ENCODE measurements around the gene SPTB.
A peak's percentile ranks its signal among the peaks of the same experiment; 100 is the strongest.

SPTB gene

GRCh38 chr14:64816221-64816783 is 63.4 kb downstream of the SPTB start:
- DNase-seq, result no peak

- peak; percentile 68 for DNase-seq
These were observed 64.5 kb downstream of the SPTB start for GRCh38 chr14:64815257-64815656.

GRCh38 chr14:64812412-64812811 is 67.3 kb downstream of the SPTB start:
- peak; percentile 87 for DNase-seq

- no peak for DNase-seq
These were observed 68.0 kb downstream of the SPTB start for GRCh38 chr14:64811676-64812075.

- no peak for DNase-seq
These were observed 71.3 kb downstream of the SPTB start for GRCh38 chr14:64808449-64808848.

GRCh38 chr14:64807551-64807950 is 72.2 kb downstream of the SPTB start:
- DNase-seq, result peak; percentile 4

GRCh38 chr14:64806862-64807495 is 72.7 kb downstream of the SPTB start:
- no peak for DNase-seq

- DNase-seq, result peak; percentile 63
These were observed 73.4 kb downstream of the SPTB start for GRCh38 chr14:64806202-64806861.

GRCh38 chr14:64805646-64806045 is 74.1 kb downstream of the SPTB start:
- peak; percentile 32 for DNase-seq

GRCh38 chr14:64804754-64805260 is 74.9 kb downstream of the SPTB start:
- no peak for DNase-seq

GRCh38 chr14:64801800-64802199 is 77.9 kb downstream of the SPTB start:
- DNase-seq, result peak; percentile 14

- DNase-seq, result no peak
These were observed 78.7 kb downstream of the SPTB start for GRCh38 chr14:64801046-64801445.

GRCh38 chr14:64800000-64800399 is 79.7 kb downstream of the SPTB start:
- DNase-seq, result no peak

- DNase-seq, result no peak
These were observed 80.2 kb downstream of the SPTB start for GRCh38 chr14:64799555-64799954.

- DNase-seq, result no peak
These were observed 83.3 kb downstream of the SPTB start for GRCh38 chr14:64796369-64796768.

GRCh38 chr14:64795921-64796320 is 83.8 kb downstream of the SPTB start:
- DNase-seq, result no peak

- no peak for DNase-seq
These were observed 84.5 kb downstream of the SPTB start for GRCh38 chr14:64795211-64795610.

GRCh38 chr14:64792871-64793560 is 86.7 kb downstream of the SPTB start:
- DNase-seq, result no peak

GRCh38 chr14:64792231-64792630 is 87.5 kb downstream of the SPTB start:
- DNase-seq, result no peak

- no peak for DNase-seq
These were observed 89.2 kb downstream of the SPTB start for GRCh38 chr14:64790478-64790877.

- DNase-seq, result peak; percentile 7
These were observed 90.0 kb downstream of the SPTB start for GRCh38 chr14:64789696-64790095.

- no peak for DNase-seq
These were observed 91.0 kb downstream of the SPTB start for GRCh38 chr14:64788706-64789105.

GRCh38 chr14:64787619-64788018 is 92.1 kb downstream of the SPTB start:
- no peak for DNase-seq
